DOHH2 (cell line): Measurements from ENCODE around the gene PAX3.

ENCODE experiments used
- H3F3A ChIP-seq: fragments of 200-600 bp; sonication (generic), shearing (Covaris generic); 2 replicates; pipeline ENCODE4 v1.6.0; 2016; ENCODE audit warnings: antibody characterized with exemption, mild to moderate bottlenecking; ENCODE audit not compliant: control insufficient read depth, insufficient read depth
- H3K27ac ChIP-seq: fragments of 200-600 bp; sonication (generic); 2 replicates; pipeline ENCODE4 v1.5.1; 2014; ENCODE audit warnings: low read depth, mild to moderate bottlenecking, low read length, moderate library complexity
- H3K27me3 ChIP-seq: fragments of 200-600 bp; sonication (generic); 2 replicates; pipeline ENCODE4 v1.6.1; 2014; ENCODE audit warnings: mild to moderate bottlenecking, low read length, mixed read lengths; ENCODE audit not compliant: control insufficient read depth
- H3K36me3 ChIP-seq: fragments of 200-600 bp; sonication (generic); 2 replicates; pipeline ENCODE4 v1.6.1; 2014; ENCODE audit warnings: mild to moderate bottlenecking, low read length, moderate library complexity, mixed read lengths; ENCODE audit not compliant: control insufficient read depth
- H3K4me1 ChIP-seq: fragments of 200-600 bp; sonication (generic); 2 replicates; pipeline ENCODE4 v1.6.1; 2014; ENCODE audit warnings: mild to moderate bottlenecking, low read length, mixed read lengths; ENCODE audit not compliant: control insufficient read depth
- H3K4me2 ChIP-seq: fragments of 200-600 bp; sonication (generic); 2 replicates; pipeline ENCODE4 v1.6.0; 2014; ENCODE audit warnings: mild to moderate bottlenecking, low read length, moderate library complexity
- H3K4me3 ChIP-seq: fragments of 200-600 bp; sonication (generic); 2 replicates; pipeline ENCODE4 v1.5.1; 2014; ENCODE audit warnings: mild to moderate bottlenecking, low read length, mixed read lengths
- H3K79me2 ChIP-seq: fragments of 200-600 bp; sonication (generic); 2 replicates; pipeline ENCODE4 v1.6.1; 2014; ENCODE audit warnings: mild to moderate bottlenecking, low read length, mixed read lengths; ENCODE audit not compliant: control insufficient read depth
- H3K9me2 ChIP-seq: fragments of 200-600 bp; sonication (generic); replicated peaks from 2 replicates; pipeline ENCODE4 v1.6.1; 2014; ENCODE audit warnings: mild to moderate bottlenecking, low read length, mixed read lengths; ENCODE audit not compliant: control insufficient read depth
- H3K9me3 ChIP-seq: fragments of 200-600 bp; sonication (generic); 2 replicates; pipeline ENCODE4 v1.6.1; 2014; ENCODE audit warnings: antibody characterized with exemption, low read length, mixed read lengths; ENCODE audit not compliant: control insufficient read depth, insufficient read depth
- H4K20me1 ChIP-seq: fragments of 200-600 bp; sonication (generic); 2 replicates; pipeline ENCODE4 v1.6.0; 2014; ENCODE audit warnings: low read depth, mild to moderate bottlenecking, antibody characterized with exemption, low read length, moderate library complexity; ENCODE audit not compliant: control insufficient read depth, insufficient read depth
- EZH2phosphoT487 ChIP-seq: fragments of 200-600 bp; sonication (generic); IDR thresholded peaks from 2 replicates; pipeline ENCODE4 v1.6.1; 2017; ENCODE audit warnings: borderline replicate concordance, mild to moderate bottlenecking, antibody characterized with exemption, low read length, moderate library complexity, mixed read lengths
- TF ChIP-seq, protein P1 (sequence below): fragments of 200-600 bp; sonication (generic); IDR thresholded peaks from one replicate; pipeline ENCODE4 v1.5.1; 2014; ENCODE audit warnings: antibody characterized with exemption, mild to moderate bottlenecking, low read depth, low read length; ENCODE audit not compliant: poor library complexity, severe bottlenecking

Gene PAX3

DNA sequence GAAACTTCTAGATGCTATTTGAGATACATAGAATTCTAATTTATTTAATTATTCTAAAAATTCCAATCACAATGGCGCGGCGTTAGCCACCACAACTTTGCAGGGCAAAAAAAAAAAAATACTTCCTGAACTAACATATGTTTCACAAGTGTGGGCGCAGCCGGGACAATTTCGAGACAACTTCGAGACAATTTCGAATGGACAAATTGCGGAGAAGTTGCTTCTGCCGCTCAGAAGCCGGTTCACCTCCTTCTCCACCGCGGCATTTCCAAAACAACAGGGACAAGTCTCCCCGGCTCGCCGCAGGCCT, 842 bp downstream of the PAX3 start:
- Histone ChIP-seq H3K27me3 (peaks cover 4% of the 10 kb centered on the region; the same call in 1 of the 2 replicates), H3K9me2 (no peaks in the 10 kb centered on the region), H3K9me3 (no peaks in the 10 kb centered on the region), H3K4me3 (no peak overlapping the region), H3K27ac (no peak overlapping the region), H3K4me2 (no peak overlapping the region), H3K79me2 (no peaks in the 10 kb centered on the region), H4K20me1 (no peaks in the 10 kb centered on the region), H3K4me1 (no peaks in the 10 kb centered on the region), H3F3A (no peaks in the 10 kb centered on the region), H3K36me3 (no peaks in the 10 kb centered on the region)
- TF ChIP-seq EZH2phosphoT487 = no peak

DNA sequence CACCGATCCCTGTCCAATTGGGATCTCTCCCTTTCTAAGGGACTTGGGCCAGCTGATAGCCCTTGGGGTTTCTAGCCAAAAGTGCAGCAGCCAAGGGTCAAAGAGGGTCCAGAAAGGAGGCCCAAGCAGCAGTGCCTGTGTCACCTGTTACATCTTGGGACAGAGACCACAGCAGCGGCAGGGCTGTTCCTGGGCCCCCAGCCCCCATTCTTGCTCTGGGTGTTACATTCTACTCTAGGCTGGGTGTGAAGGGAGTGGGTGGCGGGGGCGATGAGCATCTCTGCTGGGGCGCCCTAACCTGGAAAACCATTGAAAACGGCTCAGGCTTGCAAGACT, 1.2 kb downstream of the PAX3 start:
- Histone ChIP-seq H3K4me2 (no peak overlapping the region), H3K79me2 (no peaks in the 10 kb centered on the region), H3K27me3 (peaks cover 6% of the 10 kb centered on the region; the same call in 1 of the 2 replicates), H3K4me3 (no peak overlapping the region), H3K9me2 (no peaks in the 10 kb centered on the region), H3K27ac (no peak overlapping the region), H3K4me1 (no peaks in the 10 kb centered on the region), H4K20me1 (no peaks in the 10 kb centered on the region), H3K36me3 (no peaks in the 10 kb centered on the region), H3F3A (no peaks in the 10 kb centered on the region), H3K9me3 (no peaks in the 10 kb centered on the region)
- TF ChIP-seq, protein P1, sequence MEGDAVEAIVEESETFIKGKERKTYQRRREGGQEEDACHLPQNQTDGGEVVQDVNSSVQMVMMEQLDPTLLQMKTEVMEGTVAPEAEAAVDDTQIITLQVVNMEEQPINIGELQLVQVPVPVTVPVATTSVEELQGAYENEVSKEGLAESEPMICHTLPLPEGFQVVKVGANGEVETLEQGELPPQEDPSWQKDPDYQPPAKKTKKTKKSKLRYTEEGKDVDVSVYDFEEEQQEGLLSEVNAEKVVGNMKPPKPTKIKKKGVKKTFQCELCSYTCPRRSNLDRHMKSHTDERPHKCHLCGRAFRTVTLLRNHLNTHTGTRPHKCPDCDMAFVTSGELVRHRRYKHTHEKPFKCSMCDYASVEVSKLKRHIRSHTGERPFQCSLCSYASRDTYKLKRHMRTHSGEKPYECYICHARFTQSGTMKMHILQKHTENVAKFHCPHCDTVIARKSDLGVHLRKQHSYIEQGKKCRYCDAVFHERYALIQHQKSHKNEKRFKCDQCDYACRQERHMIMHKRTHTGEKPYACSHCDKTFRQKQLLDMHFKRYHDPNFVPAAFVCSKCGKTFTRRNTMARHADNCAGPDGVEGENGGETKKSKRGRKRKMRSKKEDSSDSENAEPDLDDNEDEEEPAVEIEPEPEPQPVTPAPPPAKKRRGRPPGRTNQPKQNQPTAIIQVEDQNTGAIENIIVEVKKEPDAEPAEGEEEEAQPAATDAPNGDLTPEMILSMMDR = no peak
- no peak for TF ChIP-seq EZH2phosphoT487

DNA sequence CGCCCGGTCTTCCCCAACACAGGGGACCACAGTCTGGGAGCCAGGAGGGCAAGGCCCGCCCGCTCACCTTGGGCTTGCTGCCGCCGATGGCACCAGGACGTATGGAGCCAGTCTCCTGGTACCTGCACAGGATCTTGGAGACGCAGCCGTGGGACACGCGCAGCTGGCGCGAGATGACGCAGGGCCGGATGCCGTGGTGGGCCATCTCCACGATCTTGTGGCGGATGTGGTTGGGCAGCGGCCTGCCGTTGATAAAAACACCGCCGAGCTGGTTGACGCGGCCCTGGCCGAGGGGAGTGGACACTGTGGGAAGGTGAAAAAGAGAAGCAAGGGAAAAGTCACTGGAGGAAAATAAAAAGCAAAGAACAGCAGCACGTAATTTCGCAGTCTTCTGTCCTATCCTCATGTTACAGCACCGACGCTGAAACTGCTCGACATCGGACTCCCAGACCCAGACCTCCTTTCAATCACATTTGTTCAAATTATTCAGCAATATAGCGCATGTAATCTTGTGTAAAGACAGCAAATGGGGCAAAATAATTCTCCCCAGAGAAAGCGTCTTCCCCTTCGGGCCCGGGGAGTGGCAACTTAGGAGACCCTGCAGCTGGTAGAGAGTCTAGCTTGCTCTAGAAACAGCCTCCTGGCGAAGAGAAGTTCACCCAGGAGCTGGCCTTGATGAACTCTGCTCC, 1.7 kb downstream of the PAX3 start:
- no peak for TF ChIP-seq EZH2phosphoT487
- TF ChIP-seq, protein P1 = no peak
- H3K27me3 ChIP-seq = peaks cover 6% of the 10 kb centered on the region; the same call in 1 of the 2 replicates
- no peaks in the 10 kb centered on the region for H3K9me2 ChIP-seq
- H3F3A ChIP-seq = no peaks in the 10 kb centered on the region
- no peak overlapping the region for H3K4me2 ChIP-seq
- no peaks in the 10 kb centered on the region for H3K9me3 ChIP-seq
- H3K4me1 ChIP-seq = no peaks in the 10 kb centered on the region
- H3K36me3 ChIP-seq = no peaks in the 10 kb centered on the region
- no peaks in the 10 kb centered on the region for H4K20me1 ChIP-seq
- no peak overlapping the region for H3K4me3 ChIP-seq
- H3K79me2 ChIP-seq = no peaks in the 10 kb centered on the region
- H3K27ac ChIP-seq = no peak overlapping the region

DNA sequence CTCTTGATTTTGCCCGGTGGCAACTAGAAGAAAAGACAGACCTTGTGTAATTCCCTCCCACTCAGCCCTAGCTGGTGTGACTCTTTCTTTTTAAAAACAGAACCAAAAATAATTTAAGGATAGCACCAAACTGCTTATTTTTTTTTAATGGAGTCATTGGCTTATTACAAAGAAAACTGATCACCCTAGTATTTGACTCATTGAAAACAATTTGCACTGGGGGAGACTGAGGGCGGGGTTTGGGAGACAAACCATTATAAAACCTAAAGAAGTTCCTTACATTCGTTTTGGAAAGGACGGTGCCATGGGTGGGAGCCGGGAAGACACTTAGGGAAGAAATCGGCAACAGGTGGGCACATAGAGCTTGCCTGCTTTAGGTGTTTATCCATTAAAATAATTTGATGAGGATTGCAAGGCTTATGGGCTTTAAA, 2.5 kb downstream of the PAX3 start:
- H3K9me3 ChIP-seq = no peaks in the 10 kb centered on the region
- H3K36me3 ChIP-seq = no peaks in the 10 kb centered on the region
- no peaks in the 10 kb centered on the region for H3K79me2 ChIP-seq
- H3K27me3 ChIP-seq = peaks cover 6% of the 10 kb centered on the region; the same call in 1 of the 2 replicates
- no peak for TF ChIP-seq EZH2phosphoT487
- TF ChIP-seq, protein P1 = no peak
- H3K9me2 ChIP-seq = no peaks in the 10 kb centered on the region
- no peak overlapping the region for H3K4me3 ChIP-seq
- no peaks in the 10 kb centered on the region for H4K20me1 ChIP-seq
- no peak overlapping the region for H3K27ac ChIP-seq
- H3K4me1 ChIP-seq = no peaks in the 10 kb centered on the region
- no peaks in the 10 kb centered on the region for H3F3A ChIP-seq
- H3K4me2 ChIP-seq = no peak overlapping the region
